Stimulated activated CD8-positive, alpha-beta memory T cell treated with anti-CD3 and anti-CD28 coated beads, Interleukin-12 subunit alpha, Interleukin-12 subunit beta, amount 100 ng/mL, for 24 hours (primary cell): ENCODE results near the gene APOBEC3B.
"Not testable (repeated sequence)": the region's sequence is repeated elsewhere in the genome, so short reads cannot be mapped to it uniquely, and the experiment has no call there.

Source experiments
- DNase-seq: peaks from one replicate; pipeline ENCODE4 v3.0.0-alpha.2; 2020; ENCODE audit errors: extremely low read depth

APOBEC3B gene

DNA sequence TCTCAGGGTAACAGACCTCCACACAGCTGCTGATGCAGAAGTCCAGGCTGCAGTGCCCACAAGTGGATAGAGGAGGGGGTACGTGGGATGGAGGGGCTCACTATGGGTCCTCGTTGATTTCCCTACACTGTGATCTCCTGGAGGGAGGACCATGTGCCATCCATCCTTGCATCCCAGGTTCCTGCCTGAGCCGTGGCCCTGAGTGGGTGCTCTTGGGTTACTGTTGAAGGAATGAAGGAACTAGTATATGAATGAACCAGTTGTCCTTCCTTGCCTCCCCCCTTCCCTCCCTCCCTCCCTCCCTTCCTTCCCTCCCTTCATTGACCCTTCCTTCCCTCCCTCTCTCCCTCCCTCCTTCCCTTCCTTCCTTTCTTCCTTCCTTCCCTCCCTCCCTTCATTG lies 15.4 kb downstream of the APOBEC3B start:
- DNase-seq, result no peak

DNA sequence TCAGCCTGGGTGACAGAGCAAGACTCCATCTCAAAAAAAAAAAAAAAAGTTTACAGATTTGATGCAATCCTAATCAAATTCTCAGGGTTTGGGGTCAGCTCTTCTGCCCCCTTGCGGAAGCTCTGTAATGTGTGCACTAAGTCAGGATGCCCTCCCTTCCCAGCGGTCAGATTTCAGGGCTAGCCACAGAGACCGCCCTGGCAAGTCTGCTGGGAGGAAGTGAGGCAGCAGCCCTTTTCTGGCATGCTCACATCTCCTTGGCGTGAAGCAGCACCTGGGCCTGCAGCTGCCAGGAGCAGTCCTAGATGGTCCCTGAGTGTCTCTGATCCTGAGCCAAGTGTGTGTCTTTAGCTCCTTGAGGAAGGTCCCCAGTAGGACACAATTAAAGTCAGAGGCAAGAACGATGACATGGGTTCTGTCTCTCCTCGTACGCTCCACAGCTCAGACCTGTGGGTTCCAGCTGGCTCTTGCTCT lies 21.1 kb downstream of the APOBEC3B start:
- peak; percentile 51 for DNase-seq

DNA sequence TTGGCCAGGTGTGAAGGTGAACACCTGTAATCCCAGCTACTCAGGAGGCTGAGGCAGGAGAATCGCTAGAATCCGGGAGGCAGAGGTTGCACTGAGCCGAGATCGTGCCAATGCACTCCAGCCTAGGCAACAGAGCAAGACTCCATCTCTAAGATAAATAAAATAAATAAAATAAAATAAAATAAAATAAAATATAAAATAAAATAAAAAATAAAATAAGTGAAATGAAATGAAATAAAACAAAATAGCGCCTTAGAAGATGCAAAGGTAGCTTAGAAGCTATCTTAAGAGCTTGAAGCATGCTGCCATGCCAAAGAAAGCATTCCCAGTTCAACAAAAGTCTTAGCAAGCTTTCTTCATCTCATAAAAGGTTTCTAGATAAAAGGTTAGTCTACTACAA lies 25.0 kb downstream of the APOBEC3B start:
- DNase-seq, result no peak

DNA sequence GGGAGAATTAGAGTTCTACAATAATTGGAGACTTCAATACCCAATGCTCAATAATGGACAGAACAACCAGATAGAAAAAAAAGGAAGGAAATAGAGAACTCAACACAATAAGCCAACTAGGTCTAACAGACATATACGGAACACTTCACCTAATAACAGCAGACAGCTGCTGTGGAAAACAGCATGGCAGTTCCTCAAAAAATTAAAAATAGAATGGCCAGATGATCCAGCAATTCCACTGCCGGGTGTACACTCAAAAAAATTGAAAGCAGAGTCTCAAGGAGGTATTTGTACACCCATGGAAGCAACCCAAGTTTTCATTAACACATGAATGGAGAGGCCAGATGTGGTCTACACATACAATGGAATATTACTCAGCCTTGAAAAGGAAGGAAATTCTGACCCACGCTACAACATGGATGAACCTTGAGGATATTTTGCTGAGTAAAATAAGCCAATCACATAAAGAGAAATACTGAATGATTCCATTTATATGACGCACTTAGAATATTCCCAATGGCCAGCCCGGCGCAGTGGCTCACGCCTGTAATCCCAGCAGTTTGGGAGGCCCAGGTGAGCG lies 26.2 kb downstream of the APOBEC3B start:
- DNase-seq, result not testable (repeated sequence)

DNA sequence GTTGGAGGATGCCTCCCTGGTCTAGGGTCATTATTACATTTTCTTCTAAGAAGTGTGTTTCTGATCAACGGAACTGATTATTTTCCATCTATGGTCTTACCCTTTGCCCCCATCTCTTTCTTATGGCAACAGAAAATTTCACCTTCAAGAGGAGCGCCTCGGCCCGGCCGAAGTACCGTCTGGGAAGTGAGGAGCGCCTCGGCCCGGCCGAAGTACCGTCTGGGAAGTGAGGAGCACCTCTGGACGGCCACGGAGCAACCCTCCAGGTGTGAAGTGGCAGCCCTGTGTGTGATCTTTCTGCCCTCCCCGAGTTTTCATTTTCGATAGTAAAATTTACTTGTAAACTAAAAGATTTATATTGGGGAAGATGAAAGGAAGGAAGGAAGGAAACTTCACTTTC lies 28.8 kb downstream of the APOBEC3B start:
- DNase-seq, result no peak

GRCh38 chr22:39012533-39013511 lies 30.7 kb downstream of the APOBEC3B start:
- DNase-seq, result no peak

- DNase-seq, result not testable (repeated sequence)
Observed at GRCh38 chr22:39013561-39013941, 31.4 kb downstream of the APOBEC3B start.

DNA sequence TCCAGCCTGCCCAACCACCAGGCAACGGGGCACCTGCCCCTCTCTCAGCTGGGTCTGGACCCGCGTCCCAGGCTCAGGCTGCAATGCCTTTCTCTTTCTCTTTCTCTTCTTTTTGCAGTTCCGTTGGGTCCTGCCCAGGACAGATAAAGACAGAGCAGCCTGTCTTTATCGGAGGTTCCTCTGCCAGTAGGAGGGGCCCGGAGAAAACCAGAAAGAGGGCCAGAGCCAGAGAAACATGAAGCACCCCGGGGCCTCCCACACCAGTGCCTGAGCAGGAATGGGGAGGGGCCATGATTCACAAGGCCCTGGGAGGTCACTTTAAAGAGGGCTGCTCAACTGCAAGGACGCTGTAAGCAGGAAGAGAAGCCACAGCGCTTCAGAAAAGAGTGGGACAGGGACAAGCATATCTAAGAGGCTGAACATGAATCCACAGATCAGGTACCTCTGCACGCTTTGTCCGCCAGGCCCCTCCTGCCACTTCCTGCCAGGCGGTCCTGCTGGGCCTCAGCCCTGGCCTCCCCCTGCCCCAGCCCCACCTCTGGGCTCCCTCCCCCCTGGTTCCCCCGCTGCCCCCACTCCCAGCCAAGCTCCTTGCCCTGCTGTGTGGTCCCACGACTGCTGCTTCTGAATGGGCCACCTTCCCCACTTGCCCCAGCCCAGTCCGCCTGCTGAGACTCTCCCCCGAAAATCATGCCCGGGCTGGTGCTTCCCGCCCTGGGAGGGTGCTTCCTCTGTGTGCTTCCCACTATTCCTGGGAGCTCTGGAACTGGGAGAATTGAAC lies 32.0 kb downstream of the APOBEC3B start, which contains the start of gene APOBEC3C:
APOBEC3C (plus strand) TSS at position 316 of the 781 bp plus-strand sequence; CDS start at position 422, 106 bp downstream.
- DNase-seq, result peak; percentile 61

GRCh38 chr22:39014723-39015121 lies 32.6 kb downstream of the APOBEC3B start:
- not testable (repeated sequence) for DNase-seq

DNA sequence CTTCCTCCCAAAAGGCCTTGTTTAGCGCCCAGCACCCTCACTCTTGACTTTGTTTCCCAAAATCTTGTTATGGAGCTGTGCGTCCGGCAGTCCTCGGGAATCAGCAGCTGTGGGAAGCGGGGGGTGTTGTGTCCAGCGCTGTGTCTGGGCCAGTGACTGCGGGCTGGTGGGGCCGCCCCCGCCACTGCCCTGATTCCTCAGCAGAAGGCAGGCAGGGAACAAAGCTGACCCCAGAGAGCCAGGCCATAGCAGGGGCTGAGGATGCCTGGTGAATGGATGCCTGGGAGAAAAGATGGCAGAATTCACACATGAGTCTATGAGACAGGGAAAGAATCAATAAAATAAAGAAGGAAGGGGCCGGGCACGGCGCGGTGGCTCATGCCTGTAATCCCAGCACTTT lies 34.4 kb downstream of the APOBEC3B start:
- DNase-seq, result no peak

GRCh38 chr22:39017596-39018365 lies 35.6 kb downstream of the APOBEC3B start:
- DNase-seq, result no peak

- not testable (repeated sequence) for DNase-seq
Observed at GRCh38 chr22:39020021-39020651, 38.0 kb downstream of the APOBEC3B start.

DNA sequence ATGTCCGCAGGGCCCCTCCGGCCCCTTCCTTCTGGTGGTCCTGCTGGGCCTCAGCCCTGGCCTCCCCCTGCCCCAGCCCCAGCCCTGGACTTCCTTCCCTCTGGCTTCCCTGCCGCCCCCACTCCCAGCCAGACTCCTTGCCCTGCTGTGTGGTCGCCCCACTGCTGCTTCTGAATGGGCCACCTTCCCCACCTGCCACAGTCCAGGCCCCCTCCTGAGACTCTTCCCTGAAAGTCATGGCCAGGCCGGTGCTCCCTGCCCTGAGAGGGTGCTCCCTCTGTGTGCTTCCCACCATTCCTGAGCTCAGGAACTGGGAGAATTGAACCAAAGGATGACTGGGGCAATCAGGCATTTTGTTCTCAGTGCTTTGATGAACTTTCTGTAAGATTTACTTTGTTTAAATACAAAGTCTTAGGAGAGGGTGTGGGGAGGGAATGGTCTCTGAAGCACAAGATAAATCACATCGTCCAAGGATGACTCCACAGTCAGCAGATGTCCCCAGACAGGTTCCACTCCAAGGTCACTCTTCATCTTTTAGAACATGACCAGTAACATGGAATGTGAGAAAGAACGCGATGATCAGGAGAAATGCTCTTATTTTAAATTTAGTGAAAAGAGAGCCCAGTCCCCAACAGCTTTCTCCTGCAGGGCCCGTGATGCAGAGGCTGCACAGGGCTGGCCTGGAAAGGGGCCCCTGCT lies 39.6 kb downstream of the APOBEC3B start:
- DNase-seq, result no peak

GRCh38 chr22:39024519-39025308 lies 42.6 kb downstream of the APOBEC3B start:
- DNase-seq, result no peak

GRCh38 chr22:39026509-39027150 lies 44.5 kb downstream of the APOBEC3B start:
- DNase-seq, result no peak

DNA sequence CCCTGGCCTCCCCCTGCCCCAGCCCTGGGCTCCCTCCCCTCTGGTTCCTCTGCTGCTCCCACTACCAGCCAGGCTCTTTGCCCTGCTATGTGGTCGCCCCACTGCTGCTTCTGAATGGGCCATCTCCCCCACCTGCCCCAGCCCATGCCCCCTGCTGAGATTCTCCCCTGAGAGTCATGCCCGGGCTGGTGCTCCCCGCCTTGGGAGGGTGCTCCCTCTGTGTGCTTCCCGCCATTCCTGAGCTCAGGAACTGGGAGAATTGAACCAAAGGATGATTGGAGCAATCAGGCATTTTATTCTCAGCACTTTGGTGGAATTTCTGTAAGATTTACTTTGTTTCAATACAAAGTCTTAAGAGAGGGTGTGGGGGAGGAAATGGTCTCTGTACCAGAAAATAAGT lies 45.6 kb downstream of the APOBEC3B start:
- no peak for DNase-seq

GRCh38 chr22:39028281-39028680 lies 46.1 kb downstream of the APOBEC3B start:
- DNase-seq, result no peak

DNA sequence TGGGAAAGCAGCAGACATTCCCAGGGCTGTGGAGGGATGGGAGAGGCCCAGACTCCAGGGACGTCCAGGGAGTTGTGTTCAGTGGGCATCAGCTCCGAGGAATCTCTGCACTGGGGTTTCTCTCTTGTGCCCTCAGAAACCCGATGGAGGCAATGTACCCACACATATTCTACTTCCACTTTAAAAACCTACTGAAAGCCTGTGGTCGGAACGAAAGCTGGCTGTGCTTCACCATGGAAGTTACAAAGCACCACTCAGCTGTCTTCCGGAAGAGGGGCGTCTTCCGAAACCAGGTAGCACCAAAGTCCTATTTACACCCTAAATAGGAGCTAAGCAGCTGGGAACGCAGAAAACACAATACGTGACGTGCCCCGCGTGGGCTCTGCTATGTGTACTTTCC lies 47.1 kb downstream of the APOBEC3B start:
- no peak for DNase-seq

- DNase-seq, result no peak
Observed at GRCh38 chr22:39030705-39031104, 48.6 kb downstream of the APOBEC3B start.
